ENCODE measurements around the gene CLEC14A.
A peak's percentile ranks its signal among the peaks of the same experiment; 100 is the strongest.

CLEC14A gene

DNA sequence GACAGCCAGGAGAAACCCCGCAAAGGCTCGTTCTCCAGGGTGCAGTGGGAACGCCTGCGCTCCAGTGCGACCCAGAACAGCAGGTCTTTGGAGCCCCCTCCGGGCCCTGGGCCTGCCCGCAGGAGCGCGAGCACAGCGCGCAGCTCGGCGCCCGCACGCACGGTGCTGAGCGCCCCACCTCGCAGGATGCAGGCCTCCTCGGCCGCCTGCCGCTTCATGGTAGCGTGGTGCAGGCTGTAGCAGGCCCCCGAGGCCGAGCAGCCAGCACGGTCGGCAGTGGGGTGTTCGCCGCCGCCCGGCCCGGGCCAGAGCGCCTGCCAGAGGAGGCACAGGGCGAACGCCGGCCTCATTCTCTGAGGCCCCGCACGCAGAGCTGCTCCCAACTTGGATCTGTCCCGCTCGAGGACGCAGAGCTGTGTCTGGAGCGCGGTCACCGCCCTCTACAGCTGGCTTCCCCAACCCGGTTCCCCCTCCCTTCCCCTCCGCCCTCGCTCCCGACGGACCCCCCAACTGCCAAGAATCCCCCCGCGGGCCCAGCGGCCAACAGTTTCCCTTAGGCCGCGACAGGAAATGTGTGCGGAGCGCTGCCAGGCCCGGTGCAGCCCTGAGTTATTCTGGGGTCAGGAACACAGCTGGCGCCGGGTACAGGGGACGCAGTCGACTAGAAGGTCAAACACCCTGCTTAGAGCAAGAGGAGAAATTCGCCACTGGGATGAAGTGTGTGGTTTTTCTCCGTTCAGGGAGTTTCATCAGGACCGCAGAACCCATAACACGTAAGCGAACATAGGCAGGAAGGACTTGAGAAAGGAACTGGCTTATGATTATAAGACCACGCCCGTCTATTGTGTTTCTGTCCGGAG lies at the start of gene CLEC14A:
CLEC14A (minus strand) TSS at position 421 of the 860 bp plus-strand sequence; CDS start at position 350, 71 bp downstream.
- Histone ChIP-seq H3K36me3 (ENCODE audit: insufficient read depth, low read length) (no peaks in the 10 kb centered on the region), H3K4me1 (ENCODE audit: insufficient read depth, low read length) (no peaks in the 10 kb centered on the region), H3K9ac (ENCODE audit: low read depth, low read length) (peak within 1 kb of the TSS; percentile 61), H3K9me3 (ENCODE audit: control insufficient read depth, insufficient read depth, low read length) (no peaks in the 10 kb centered on the region)

DNA sequence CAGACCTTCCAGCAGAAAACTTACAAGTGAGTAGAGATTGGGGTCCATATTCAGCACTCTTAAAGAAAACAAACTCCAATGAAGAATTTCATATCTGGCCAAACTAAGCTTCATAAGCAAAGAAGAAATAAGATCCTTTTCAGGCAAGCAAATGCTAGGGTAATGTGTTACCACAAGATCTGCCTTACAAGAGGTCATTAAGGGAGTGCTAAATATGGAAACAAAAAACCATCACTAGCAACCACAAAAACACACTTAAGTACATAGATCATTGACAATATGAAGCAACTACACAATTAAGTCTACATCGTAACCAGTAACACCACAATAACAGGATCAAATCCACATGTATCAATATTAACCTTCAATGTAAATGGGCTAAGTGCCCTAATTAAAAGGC lies 47.1 kb upstream of the CLEC14A start:
- no peaks in the 10 kb centered on the region; the same call in 1 of the 2 replicates for H3K9me3 ChIP-seq (ENCODE audit: control insufficient read depth, insufficient read depth, low read length)
- no peak overlapping the region for H3K9ac ChIP-seq (ENCODE audit: low read depth, low read length)
- no peaks in the 10 kb centered on the region for H3K36me3 ChIP-seq (ENCODE audit: insufficient read depth, low read length)
- no peaks in the 10 kb centered on the region for H3K4me1 ChIP-seq (ENCODE audit: insufficient read depth, low read length)

GRCh38 chr14:38302034-38302433 lies 46.1 kb upstream of the CLEC14A start:
- Histone ChIP-seq H3K4me1 (ENCODE audit: insufficient read depth, low read length) (no peaks in the 10 kb centered on the region), H3K36me3 (ENCODE audit: insufficient read depth, low read length) (no peaks in the 10 kb centered on the region), H3K9ac (ENCODE audit: low read depth, low read length) (no peak overlapping the region), H3K9me3 (ENCODE audit: control insufficient read depth, insufficient read depth, low read length) (no peaks in the 10 kb centered on the region; the same call in 1 of the 2 replicates)

DNA sequence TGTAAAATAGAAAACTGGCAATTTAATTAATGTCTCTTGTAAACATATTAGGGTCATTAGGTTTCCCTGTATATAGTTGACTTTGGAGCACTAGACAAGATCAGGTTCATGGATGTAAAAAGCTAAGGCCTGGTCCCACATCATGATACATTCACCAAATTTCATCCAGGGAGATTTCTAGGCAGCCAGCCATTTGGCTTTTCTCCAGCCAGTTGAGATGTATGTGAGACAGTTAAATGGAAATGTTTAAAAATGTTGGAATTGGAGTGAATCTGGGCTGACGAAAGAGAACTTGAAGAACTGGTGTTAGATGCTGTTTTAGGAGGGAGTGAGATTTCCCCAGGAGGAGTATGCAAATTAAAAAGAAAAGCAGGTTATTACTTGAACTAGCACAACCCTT lies 41.8 kb upstream of the CLEC14A start:
- Histone ChIP-seq H3K9me3 (ENCODE audit: control insufficient read depth, insufficient read depth, low read length) (no peaks in the 10 kb centered on the region), H3K9ac (ENCODE audit: low read depth, low read length) (no peak overlapping the region), H3K4me1 (ENCODE audit: insufficient read depth, low read length) (no peaks in the 10 kb centered on the region), H3K36me3 (ENCODE audit: insufficient read depth, low read length) (no peaks in the 10 kb centered on the region)

DNA sequence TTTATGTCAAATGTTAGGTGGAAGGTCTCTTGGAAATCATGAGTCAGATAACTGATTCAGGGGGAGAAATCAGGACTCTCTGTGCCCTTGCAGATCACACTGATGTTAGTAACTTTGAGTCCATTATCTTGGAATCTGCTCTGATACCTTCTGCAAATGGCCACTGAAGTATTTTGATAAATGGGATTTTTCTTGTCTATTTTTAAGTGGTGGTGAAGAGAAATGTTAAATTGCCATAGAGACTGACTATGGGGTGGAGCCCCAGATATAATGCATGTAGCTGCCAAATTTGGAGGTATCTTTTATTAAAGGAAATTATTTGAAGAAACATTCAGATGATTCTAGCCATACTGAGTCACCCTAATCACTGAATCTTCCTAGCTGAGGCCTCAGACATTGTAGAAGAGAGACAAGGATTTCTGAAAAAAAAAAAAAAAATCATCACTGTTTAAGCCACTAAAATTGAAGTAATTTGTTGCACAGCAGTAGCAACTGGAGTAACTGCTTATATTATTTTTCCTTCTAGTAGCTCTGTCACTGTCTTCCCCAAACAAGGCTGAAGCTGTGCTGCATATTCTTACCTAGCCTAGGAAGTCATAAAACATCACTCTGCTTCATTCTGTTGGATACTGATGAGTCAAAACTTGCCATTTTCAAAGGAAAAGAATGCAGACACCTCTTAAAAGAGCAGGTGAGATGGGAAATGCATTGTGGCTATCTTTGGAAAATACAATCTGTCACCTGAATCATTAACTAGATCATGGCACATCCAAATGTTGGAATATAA lies 36.0 kb upstream of the CLEC14A start:
- H3K4me1 ChIP-seq (ENCODE audit: insufficient read depth, low read length), result no peaks in the 10 kb centered on the region
- H3K36me3 ChIP-seq (ENCODE audit: insufficient read depth, low read length), result no peaks in the 10 kb centered on the region
- no peak overlapping the region for H3K9ac ChIP-seq (ENCODE audit: low read depth, low read length)
- no peaks in the 10 kb centered on the region for H3K9me3 ChIP-seq (ENCODE audit: control insufficient read depth, insufficient read depth, low read length)

DNA sequence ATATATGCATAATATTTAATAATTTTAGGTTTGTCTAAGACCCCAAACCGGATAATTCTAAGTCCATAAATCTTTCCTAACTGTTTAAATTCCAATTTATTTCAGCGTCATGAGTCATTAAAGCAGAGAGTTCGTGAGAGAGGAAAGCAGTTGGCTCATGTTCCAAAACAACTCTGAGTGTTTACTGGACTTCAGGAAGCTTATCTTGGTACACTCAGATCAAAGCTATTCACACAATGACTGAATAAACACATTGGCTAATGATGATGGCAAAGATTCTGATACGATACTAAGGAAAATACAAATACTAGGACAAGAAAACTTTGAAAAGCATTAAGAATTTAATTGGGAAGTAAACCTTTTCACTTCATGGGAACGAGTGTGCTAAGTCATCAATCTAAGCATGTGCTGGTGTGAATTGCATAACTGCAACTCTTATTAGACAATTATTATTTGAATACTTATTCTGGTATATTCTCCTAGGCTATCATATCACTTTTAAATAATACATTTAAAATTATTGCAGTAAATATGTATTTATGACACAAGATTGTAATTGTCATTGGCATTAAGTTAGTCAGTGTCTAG lies 34.8 kb upstream of the CLEC14A start:
- Histone ChIP-seq H3K4me1 (ENCODE audit: insufficient read depth, low read length) (no peaks in the 10 kb centered on the region), H3K9me3 (ENCODE audit: control insufficient read depth, insufficient read depth, low read length) (no peaks in the 10 kb centered on the region), H3K36me3 (ENCODE audit: insufficient read depth, low read length) (no peaks in the 10 kb centered on the region), H3K9ac (ENCODE audit: low read depth, low read length) (no peak overlapping the region)

DNA sequence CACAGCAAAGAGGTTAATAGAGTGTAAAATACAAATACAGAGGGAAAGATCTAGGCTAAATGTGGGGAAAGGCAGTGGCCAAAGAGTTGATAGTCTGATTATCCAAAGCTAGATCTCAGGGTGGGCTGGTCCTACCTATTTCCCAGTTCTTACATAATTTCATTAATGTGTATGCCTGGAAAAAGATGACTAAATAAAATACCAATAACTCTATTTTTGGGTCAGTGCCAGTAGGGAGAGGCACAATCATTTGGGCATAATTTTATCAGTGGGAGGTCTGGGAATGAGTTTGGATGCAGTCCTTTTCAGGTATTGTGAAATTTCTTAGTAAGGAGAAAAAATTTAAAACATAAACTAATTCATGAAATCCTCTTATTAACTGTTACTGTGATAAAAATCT lies 30.6 kb upstream of the CLEC14A start:
- H3K4me1 ChIP-seq (ENCODE audit: insufficient read depth, low read length), result no peaks in the 10 kb centered on the region
- no peaks in the 10 kb centered on the region for H3K9me3 ChIP-seq (ENCODE audit: control insufficient read depth, insufficient read depth, low read length)
- H3K9ac ChIP-seq (ENCODE audit: low read depth, low read length), result no peak overlapping the region

DNA sequence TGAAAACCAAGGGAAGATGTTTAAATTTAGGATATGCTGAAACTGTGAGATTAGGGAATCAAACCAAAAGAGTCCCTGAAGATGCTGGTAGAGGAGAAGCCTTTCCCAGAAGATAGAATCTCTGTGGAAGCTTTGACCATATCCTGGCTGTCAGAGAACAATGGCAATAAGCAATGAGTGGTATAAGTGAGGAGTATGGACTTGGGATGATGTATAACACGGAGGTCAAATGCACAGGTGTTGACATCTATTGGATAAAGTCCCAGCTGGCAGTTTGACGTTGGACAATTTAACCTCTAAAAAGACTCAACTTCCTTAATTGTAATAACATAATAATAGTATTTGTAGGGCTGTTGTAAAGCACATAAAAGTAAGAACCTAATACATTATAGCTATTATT lies 30.1 kb upstream of the CLEC14A start:
- H3K9ac ChIP-seq (ENCODE audit: low read depth, low read length), result no peak overlapping the region
- H3K36me3 ChIP-seq (ENCODE audit: insufficient read depth, low read length), result no peaks in the 10 kb centered on the region
- no peaks in the 10 kb centered on the region for H3K9me3 ChIP-seq (ENCODE audit: control insufficient read depth, insufficient read depth, low read length)
- no peaks in the 10 kb centered on the region for H3K4me1 ChIP-seq (ENCODE audit: insufficient read depth, low read length)

More for the DNA sequence above, 30.6 kb upstream of the CLEC14A start:
- no peaks in the 10 kb centered on the region for H3K36me3 ChIP-seq (ENCODE audit: insufficient read depth, low read length)

- H3K9ac ChIP-seq (ENCODE audit: low read depth, low read length), result no peak overlapping the region
- H3K4me1 ChIP-seq (ENCODE audit: insufficient read depth, low read length), result no peaks in the 10 kb centered on the region
- H3K36me3 ChIP-seq (ENCODE audit: insufficient read depth, low read length), result no peaks in the 10 kb centered on the region
- no peaks in the 10 kb centered on the region for H3K9me3 ChIP-seq (ENCODE audit: control insufficient read depth, insufficient read depth, low read length)
Observed at GRCh38 chr14:38282936-38283335, 27.0 kb upstream of the CLEC14A start.

GRCh38 chr14:38280081-38280480 lies 24.2 kb upstream of the CLEC14A start:
- Histone ChIP-seq H3K36me3 (ENCODE audit: insufficient read depth, low read length) (no peaks in the 10 kb centered on the region), H3K9ac (ENCODE audit: low read depth, low read length) (no peak overlapping the region), H3K4me1 (ENCODE audit: insufficient read depth, low read length) (no peaks in the 10 kb centered on the region), H3K9me3 (ENCODE audit: control insufficient read depth, insufficient read depth, low read length) (no peaks in the 10 kb centered on the region; the same call in 1 of the 2 replicates)

DNA sequence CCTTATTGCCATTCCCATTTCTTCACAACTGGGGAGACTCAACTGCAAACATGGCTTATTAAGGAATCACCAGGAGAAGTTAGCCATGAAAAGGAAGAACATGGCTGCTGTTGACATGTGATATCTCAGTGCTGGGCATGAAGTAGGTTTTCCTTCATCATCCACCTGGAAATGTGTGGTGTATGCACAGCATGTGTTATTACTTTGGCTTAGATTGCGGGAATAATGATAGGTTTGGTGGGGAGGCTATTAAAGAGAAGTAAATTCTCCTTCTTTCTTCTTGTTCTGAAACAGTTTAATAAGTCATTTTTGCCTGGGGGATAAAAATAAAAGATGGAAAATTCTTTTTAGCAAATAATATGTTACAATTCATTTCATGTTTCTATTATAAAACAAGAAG lies 23.7 kb upstream of the CLEC14A start:
- no peak overlapping the region for H3K9ac ChIP-seq (ENCODE audit: low read depth, low read length)
- no peaks in the 10 kb centered on the region for H3K36me3 ChIP-seq (ENCODE audit: insufficient read depth, low read length)
- H3K4me1 ChIP-seq (ENCODE audit: insufficient read depth, low read length), result 0 out of 2 replicates have a peak, but pooled peaks cover 2% of the 10 kb centered on the region
- no peaks in the 10 kb centered on the region; the same call in 1 of the 2 replicates for H3K9me3 ChIP-seq (ENCODE audit: control insufficient read depth, insufficient read depth, low read length)

GRCh38 chr14:38278035-38278434 lies 22.1 kb upstream of the CLEC14A start:
- no peaks in the 10 kb centered on the region; the same call in 1 of the 2 replicates for H3K9me3 ChIP-seq (ENCODE audit: control insufficient read depth, insufficient read depth, low read length)

DNA sequence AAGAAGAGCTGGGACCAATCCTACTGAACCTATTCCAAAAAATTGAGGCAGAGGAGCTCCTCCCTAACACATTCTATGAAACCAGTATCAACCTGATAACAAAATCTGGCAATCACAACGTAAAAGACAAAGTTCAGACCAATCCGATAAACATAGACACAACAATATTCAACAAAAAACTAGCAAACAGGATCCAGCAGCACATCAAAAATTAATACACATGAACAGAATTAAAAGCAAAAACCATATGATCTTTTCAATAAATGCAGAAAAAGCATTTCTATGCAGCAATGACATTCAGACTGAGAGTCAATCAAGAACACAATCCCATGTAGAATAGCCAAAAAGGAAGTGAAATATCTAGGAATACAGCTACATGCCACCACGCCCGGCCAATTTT lies 7.0 kb upstream of the CLEC14A start:
- H3K36me3 ChIP-seq (ENCODE audit: insufficient read depth, low read length), result no peaks in the 10 kb centered on the region

More at GRCh38 chr14:38278035-38278434, 22.1 kb upstream of the CLEC14A start:
- Histone ChIP-seq H3K4me1 (ENCODE audit: insufficient read depth, low read length) (0 out of 2 replicates have a peak, but pooled peaks cover 2% of the 10 kb centered on the region), H3K9ac (ENCODE audit: low read depth, low read length) (no peak overlapping the region), H3K36me3 (ENCODE audit: insufficient read depth, low read length) (no peaks in the 10 kb centered on the region)

DNA sequence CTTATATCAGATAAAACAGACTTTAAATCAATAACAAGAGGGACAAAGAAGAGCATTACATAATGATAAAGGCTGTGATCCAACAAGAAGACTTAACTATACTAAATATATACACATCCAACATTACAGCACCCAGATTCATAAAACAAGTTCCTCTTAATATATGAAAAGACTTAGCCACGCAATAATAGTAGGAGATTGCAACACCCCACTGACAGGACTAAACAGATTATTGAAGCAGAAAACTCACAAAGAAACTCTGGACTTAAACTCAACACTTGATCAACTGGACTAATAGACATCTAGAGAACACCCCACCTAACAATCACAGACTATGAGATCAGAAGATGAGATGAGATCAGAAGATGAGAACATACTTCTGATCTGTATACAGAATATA lies 5.7 kb upstream of the CLEC14A start:
- Histone ChIP-seq H3K9me3 (ENCODE audit: control insufficient read depth, insufficient read depth, low read length) (no peaks in the 10 kb centered on the region), H3K36me3 (ENCODE audit: insufficient read depth, low read length) (no peaks in the 10 kb centered on the region), H3K4me1 (ENCODE audit: insufficient read depth, low read length) (no peaks in the 10 kb centered on the region), H3K9ac (ENCODE audit: low read depth, low read length) (no peak overlapping the region)

More for the DNA sequence above, 7.0 kb upstream of the CLEC14A start:
- Histone ChIP-seq H3K4me1 (ENCODE audit: insufficient read depth, low read length) (no peaks in the 10 kb centered on the region), H3K9me3 (ENCODE audit: control insufficient read depth, insufficient read depth, low read length) (no peaks in the 10 kb centered on the region), H3K9ac (ENCODE audit: low read depth, low read length) (no peak overlapping the region)

All from ES-I3 (cell line).